ENCODE measurements around the gene MXRA8.

DNA sequence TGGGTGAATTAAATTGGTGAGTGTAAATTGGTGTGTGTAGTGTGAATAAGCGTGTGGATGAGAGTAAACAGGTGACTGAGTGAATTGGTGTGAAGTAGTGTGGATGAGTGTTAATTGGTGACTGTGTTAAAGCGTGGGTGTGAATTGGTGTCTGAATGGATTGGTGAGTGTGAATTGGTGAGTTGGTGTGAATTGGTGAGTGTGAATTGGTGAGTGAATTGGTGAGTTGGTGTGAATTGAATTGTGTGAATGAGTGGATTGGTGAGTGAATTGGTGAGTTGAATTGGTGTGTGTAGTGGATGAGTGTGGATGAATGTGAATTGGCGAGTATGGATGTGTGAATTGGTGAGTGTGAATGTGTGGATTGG, 8.3 kb upstream of the MXRA8 start:
- TF ChIP-seq POLR2AphosphoS5 (IDR thresholded peaks at IDR 0.05) (no peak), EP300 (IDR thresholded peaks at IDR 0.05) (no peak), POLR2A (IDR thresholded peaks at IDR 0.05) (no peak)
- TF ChIP-seq, protein P1, sequence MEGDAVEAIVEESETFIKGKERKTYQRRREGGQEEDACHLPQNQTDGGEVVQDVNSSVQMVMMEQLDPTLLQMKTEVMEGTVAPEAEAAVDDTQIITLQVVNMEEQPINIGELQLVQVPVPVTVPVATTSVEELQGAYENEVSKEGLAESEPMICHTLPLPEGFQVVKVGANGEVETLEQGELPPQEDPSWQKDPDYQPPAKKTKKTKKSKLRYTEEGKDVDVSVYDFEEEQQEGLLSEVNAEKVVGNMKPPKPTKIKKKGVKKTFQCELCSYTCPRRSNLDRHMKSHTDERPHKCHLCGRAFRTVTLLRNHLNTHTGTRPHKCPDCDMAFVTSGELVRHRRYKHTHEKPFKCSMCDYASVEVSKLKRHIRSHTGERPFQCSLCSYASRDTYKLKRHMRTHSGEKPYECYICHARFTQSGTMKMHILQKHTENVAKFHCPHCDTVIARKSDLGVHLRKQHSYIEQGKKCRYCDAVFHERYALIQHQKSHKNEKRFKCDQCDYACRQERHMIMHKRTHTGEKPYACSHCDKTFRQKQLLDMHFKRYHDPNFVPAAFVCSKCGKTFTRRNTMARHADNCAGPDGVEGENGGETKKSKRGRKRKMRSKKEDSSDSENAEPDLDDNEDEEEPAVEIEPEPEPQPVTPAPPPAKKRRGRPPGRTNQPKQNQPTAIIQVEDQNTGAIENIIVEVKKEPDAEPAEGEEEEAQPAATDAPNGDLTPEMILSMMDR (IDR thresholded peaks at IDR 0.05) = no peak
